Measurements from ENCODE around the gene RTN4. TPM values are rescaled to one million over a fixed set of nuclear protein-coding genes. Genes with fewer than 3 reads are reported as not detected.

RTN4 gene
- total RNA-seq, 1 experiment from 2014 or later = 200 TPM

DNA sequence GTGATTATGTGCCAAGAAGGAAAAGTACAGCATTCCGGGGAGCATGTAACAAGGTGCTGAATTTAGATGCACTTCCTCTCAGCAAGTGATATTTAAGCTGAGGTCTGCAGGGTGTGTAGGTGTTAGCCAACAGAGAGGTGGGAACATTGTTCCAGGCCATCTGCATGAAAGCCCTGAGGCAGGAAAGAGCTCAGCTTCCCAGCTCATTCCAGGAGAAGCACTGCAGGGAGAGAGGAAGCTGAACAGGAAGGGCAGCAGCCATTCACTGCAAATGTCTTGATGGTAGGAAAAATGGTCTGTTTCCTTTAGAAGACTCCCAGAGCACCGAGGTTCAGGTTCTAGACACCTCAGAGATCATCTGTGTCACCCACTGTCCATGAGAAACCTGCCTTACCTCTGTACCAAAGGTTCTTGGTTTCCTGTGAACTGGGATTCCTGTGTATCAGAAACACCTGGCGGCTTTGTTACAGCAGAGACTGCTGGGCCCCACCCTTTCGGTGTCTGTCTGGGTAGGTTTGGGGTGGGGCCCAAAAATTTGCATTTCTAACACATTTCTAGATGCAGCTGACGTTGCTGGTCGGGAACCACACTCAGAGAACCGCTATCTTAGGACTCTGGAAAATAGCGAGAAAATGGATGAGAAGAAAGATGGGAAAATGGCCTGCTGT, 84.0 kb downstream of the RTN4 start:
- Histone ChIP-seq H2BK15ac (ENCODE audit: low read depth, low read length) (no peak overlapping the region), H3K9me3 (ENCODE audit: control insufficient read depth, low read depth, low read length) (no peaks in the 10 kb centered on the region), H2BK12ac (ENCODE audit: insufficient read length, low read depth, low read length) (no peak overlapping the region), H3K27me3 (ENCODE audit: insufficient read depth, low read length) (no peaks in the 10 kb centered on the region), H3K9ac (ENCODE audit: extremely low read depth, insufficient read length, low read length) (no peak overlapping the region), H3K56ac (ENCODE audit: insufficient read length, low read depth, low read length) (no peak overlapping the region), H2BK120ac (ENCODE audit: low read depth, low read length, poor library complexity, severe bottlenecking) (no peak overlapping the region), H2AK5ac (ENCODE audit: insufficient read length, low read length) (no peak overlapping the region), H2AFZ (ENCODE audit: low read length) (no peak overlapping the region), H2BK20ac (ENCODE audit: low read depth, low read length, poor library complexity, severe bottlenecking) (no peak overlapping the region), H4K20me1 (ENCODE audit: control insufficient read depth, insufficient read depth, insufficient read length) (no peaks in the 10 kb centered on the region), H3K14ac (ENCODE audit: insufficient read depth, low read length) (no peak overlapping the region), H2BK5ac (ENCODE audit: insufficient read length, low read length) (no peak overlapping the region), H4K8ac (replicated peaks; ENCODE audit: insufficient read length, low read depth, low read length) (no peak overlapping the region), H3K27ac (ENCODE audit: insufficient read length, low read depth, low read length) (no peak overlapping the region), H3K79me1 (ENCODE audit: insufficient read depth, low read depth, low read length, poor library complexity, severe bottlenecking) (no peaks in the 10 kb centered on the region), H3K23me2 (ENCODE audit: insufficient read length, low read depth, low read length, poor library complexity, severe bottlenecking) (no peaks in the 10 kb centered on the region), H3K4ac (ENCODE audit: low read depth, low read length) (no peak overlapping the region), H3K18ac (ENCODE audit: insufficient read length, low read depth, low read length) (no peak overlapping the region), H4K5ac (ENCODE audit: insufficient read length, low read depth, low read length) (no peak overlapping the region), H3K23ac (ENCODE audit: insufficient read length, low read depth, low read length) (no peak overlapping the region), H3K4me2 (ENCODE audit: insufficient read depth, insufficient read length, low read length) (no peak overlapping the region), H3K4me1 (ENCODE audit: insufficient read depth, low read length) (peaks cover 2% of the 10 kb centered on the region; the same call in 1 of the 2 replicates), H4K91ac (ENCODE audit: insufficient read length, low read depth, low read length) (no peak overlapping the region), H3K79me2 (ENCODE audit: insufficient read depth, low read length) (no peaks in the 10 kb centered on the region), H3T11ph (ENCODE audit: low read length) (no peak overlapping the region)
- Mint-ChIP-seq H3K27ac (peak overlapping the region in 2 of 3 experiments; percentile 30 to 44; a peak in 1 of 7 replicates), H3K4me3 (peak overlapping the region in 1 of 2 experiments; percentile 56; a peak in 1 of 5 replicates), H3K36me3 (ENCODE audit: insufficient read depth in 1 of 3, low read depth in 3 of 3) (peaks cover 15 to 29% (median 21%) of the 10 kb centered on the region in 3 experiments), H3K27me3 (ENCODE audit: low read depth) (no peaks in the 10 kb centered on the region; the same call in 1 of the 2 replicates), H3K9me3 (no peaks in the 10 kb centered on the region), H3K4me1 (peaks cover 30 to 32% of the 10 kb centered on the region in 2 experiments)
- no peak for TF ChIP-seq CTCF (conservative IDR thresholded peaks at IDR 0.05)
- no peak for DNase-seq
- no CpG with 5 or more reads among the region's 8 CpGs for WGBS (ENCODE audit: extremely low coverage, insufficient read length, low lambda C conversion rate)

Data from H9 (cell line).